Dedifferentiated amniotic fluid mesenchymal stem cell (primary cell): ENCODE results near the gene SLC6A5.

Experiments used
- DNase-seq: peaks from one replicate; pipeline ENCODE4 v3.0.0-alpha.2; 2016; ENCODE audit errors: extremely low spot score

The SLC6A5 gene

GRCh38 chr11:20620988-20621387, 21.6 kb downstream of the SLC6A5 start:
- DNase-seq = no peak

- no peak for DNase-seq
Observed at GRCh38 chr11:20621679-20622078, 22.3 kb downstream of the SLC6A5 start.

GRCh38 chr11:20623252-20623651, 23.8 kb downstream of the SLC6A5 start:
- no peak for DNase-seq

GRCh38 chr11:20626279-20626678, 26.9 kb downstream of the SLC6A5 start:
- no peak for DNase-seq

GRCh38 chr11:20627026-20627425, 27.6 kb downstream of the SLC6A5 start:
- DNase-seq = no peak

GRCh38 chr11:20627701-20628100, 28.3 kb downstream of the SLC6A5 start:
- no peak for DNase-seq

- no peak for DNase-seq
Observed at GRCh38 chr11:20631519-20632168, 32.2 kb downstream of the SLC6A5 start.

GRCh38 chr11:20632169-20632532, 32.7 kb downstream of the SLC6A5 start:
- no peak for DNase-seq

- DNase-seq = no peak
Observed at GRCh38 chr11:20634044-20634443, 34.6 kb downstream of the SLC6A5 start.

- DNase-seq = no peak
Observed at GRCh38 chr11:20634781-20635180, 35.4 kb downstream of the SLC6A5 start.

- no peak for DNase-seq
Observed at GRCh38 chr11:20638074-20638473, 38.7 kb downstream of the SLC6A5 start.

GRCh38 chr11:20639688-20640087, 40.3 kb downstream of the SLC6A5 start:
- no peak for DNase-seq

- no peak for DNase-seq
Observed at GRCh38 chr11:20640401-20640800, 41.0 kb downstream of the SLC6A5 start.

- DNase-seq = no peak
Observed at GRCh38 chr11:20644360-20644759, 45.0 kb downstream of the SLC6A5 start.

GRCh38 chr11:20647976-20648565, 48.7 kb downstream of the SLC6A5 start:
- DNase-seq = no peak

- DNase-seq = no peak
Observed at GRCh38 chr11:20652150-20652806, 52.9 kb downstream of the SLC6A5 start.

- DNase-seq = no peak
Observed at GRCh38 chr11:20654038-20654437, 54.6 kb downstream of the SLC6A5 start.

GRCh38 chr11:20656901-20657300, 57.5 kb downstream of the SLC6A5 start:
- no peak for DNase-seq

- no peak for DNase-seq
Observed at GRCh38 chr11:20658135-20658534, 58.7 kb downstream of the SLC6A5 start.

- no peak for DNase-seq
Observed at GRCh38 chr11:20661445-20661844, 62.0 kb downstream of the SLC6A5 start.

GRCh38 chr11:20661850-20662249, 62.4 kb downstream of the SLC6A5 start:
- DNase-seq = no peak

GRCh38 chr11:20668131-20668809, 68.9 kb downstream of the SLC6A5 start:
- DNase-seq = no peak
